Glomerular endothelial cell (primary cell): ENCODE data around the gene ZNF423. TPM values are rescaled to one million over a fixed set of nuclear protein-coding genes. Genes with fewer than 3 reads are reported as not detected.
"Not testable (repeated sequence)": the region's sequence is repeated elsewhere in the genome, so short reads cannot be mapped to it uniquely, and the experiment has no call there.

Experiments used
- DNase-seq: peaks from one replicate; pipeline ENCODE4 v3.0.0-alpha.2; 2011; ENCODE audit warnings: low read depth, low spot score; ENCODE audit errors: extremely low read depth
- total RNA-seq: library from RNA; depleted of rRNA; stranded (reverse); fragments of >200 nt; gene quantifications from 2 replicates; pipeline ENCODE4 v1.2.3, GENCODE V29; 2015

The ZNF423 gene
- total RNA-seq, 1 donor from 2014 or later = 3.4 TPM

- no peak for DNase-seq
Observed at GRCh38 chr16:49526860-49527365, 329.0 kb downstream of the ZNF423 start.

GRCh38 chr16:49524947-49525315 is 331.0 kb downstream of the ZNF423 start:
- DNase-seq = no peak

- no peak for DNase-seq
Observed at GRCh38 chr16:49524216-49524946, 331.5 kb downstream of the ZNF423 start.

GRCh38 chr16:49523435-49524159 is 332.3 kb downstream of the ZNF423 start:
- DNase-seq = no peak

GRCh38 chr16:49521734-49522325 is 334.1 kb downstream of the ZNF423 start:
- no peak for DNase-seq

GRCh38 chr16:49520492-49521038 is 335.3 kb downstream of the ZNF423 start:
- DNase-seq = no peak

GRCh38 chr16:49519741-49520140 is 336.2 kb downstream of the ZNF423 start:
- no peak for DNase-seq

GRCh38 chr16:49519008-49519656 is 336.8 kb downstream of the ZNF423 start:
- DNase-seq = no peak

GRCh38 chr16:49516382-49517036 is 339.4 kb downstream of the ZNF423 start:
- no peak for DNase-seq

GRCh38 chr16:49515861-49516260 is 340.1 kb downstream of the ZNF423 start:
- no peak for DNase-seq

- DNase-seq = no peak
Observed at GRCh38 chr16:49515016-49515565, 340.8 kb downstream of the ZNF423 start.

GRCh38 chr16:49514073-49514980 is 341.6 kb downstream of the ZNF423 start:
- no peak for DNase-seq

- no peak for DNase-seq
Observed at GRCh38 chr16:49513040-49513439, 342.9 kb downstream of the ZNF423 start.

GRCh38 chr16:49510654-49511305 is 345.1 kb downstream of the ZNF423 start:
- no peak for DNase-seq

GRCh38 chr16:49510141-49510540 is 345.8 kb downstream of the ZNF423 start:
- no peak for DNase-seq

- DNase-seq = not testable (repeated sequence)
Observed at GRCh38 chr16:49506058-49507013, 349.6 kb downstream of the ZNF423 start.

- DNase-seq = no peak
Observed at GRCh38 chr16:49505556-49505955, 350.4 kb downstream of the ZNF423 start.
